Measurements from ENCODE around the gene GNG12.

Gene GNG12

DNA sequence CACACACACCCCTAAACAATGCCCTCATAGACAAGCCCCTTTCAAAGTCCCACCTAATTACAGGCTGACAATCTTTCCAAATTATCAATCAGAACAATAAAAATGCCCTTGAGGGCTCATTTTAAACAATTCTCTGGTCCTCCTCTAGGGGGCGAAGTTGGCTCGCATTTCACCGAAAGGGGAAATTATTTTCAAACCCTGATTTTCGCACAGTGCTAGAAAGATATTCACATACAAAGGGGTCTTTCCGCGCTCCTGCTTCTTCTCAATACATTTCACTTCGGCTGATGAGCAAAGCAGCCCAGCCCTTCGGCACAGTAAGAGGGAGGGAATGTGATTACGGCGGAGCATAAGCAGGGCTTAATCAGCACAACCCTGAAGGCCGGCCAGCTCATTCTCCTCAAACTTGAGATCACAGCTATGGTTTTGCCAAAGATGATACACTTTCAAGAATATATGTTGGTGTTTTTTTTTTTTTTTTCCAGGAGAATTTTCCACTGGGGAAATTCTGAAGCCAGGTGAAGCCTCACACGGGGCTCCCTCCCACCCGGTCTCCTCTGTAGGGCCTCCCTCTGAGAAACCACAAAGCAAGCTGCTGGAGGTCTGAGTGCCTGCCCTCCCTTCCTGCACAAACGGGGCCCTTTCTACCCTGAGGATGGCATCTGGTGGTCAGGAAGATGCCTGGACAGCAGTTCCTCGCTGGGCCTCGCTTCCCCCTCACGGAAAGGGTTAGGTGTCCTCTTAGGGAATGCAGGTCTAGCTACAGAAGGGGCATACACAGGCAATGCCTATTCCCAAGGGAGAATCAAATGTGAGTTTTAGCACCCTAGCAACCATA is 66.9 kb downstream of the GNG12 start:
- no peaks in the 10 kb centered on the region for H3K36me3 Mint-ChIP-seq
- H3K4me1 Mint-ChIP-seq, result peaks cover 6% of the 10 kb centered on the region
- peak; percentile 33 to 73 for DNase-seq (ENCODE audit: low spot score in 2 of 2)
- H3K9me3 Mint-ChIP-seq, result no peaks in the 10 kb centered on the region
- no peak overlapping the region for H3K4me3 Mint-ChIP-seq
- peak; percentile 55 for ATAC-seq
- H3K27ac Mint-ChIP-seq, result no peak overlapping the region

GRCh38 chr1:67764633-67765032 is 68.6 kb downstream of the GNG12 start:
- H3K27ac Mint-ChIP-seq, result no peak overlapping the region
- peaks cover 6% of the 10 kb centered on the region for H3K4me1 Mint-ChIP-seq
- DNase-seq (ENCODE audit: low spot score in 2 of 2) (no peak), ATAC-seq (no peak)
- H3K9me3 Mint-ChIP-seq, result no peaks in the 10 kb centered on the region
- no peaks in the 10 kb centered on the region for H3K36me3 Mint-ChIP-seq
- H3K4me3 Mint-ChIP-seq, result no peak overlapping the region

DNA sequence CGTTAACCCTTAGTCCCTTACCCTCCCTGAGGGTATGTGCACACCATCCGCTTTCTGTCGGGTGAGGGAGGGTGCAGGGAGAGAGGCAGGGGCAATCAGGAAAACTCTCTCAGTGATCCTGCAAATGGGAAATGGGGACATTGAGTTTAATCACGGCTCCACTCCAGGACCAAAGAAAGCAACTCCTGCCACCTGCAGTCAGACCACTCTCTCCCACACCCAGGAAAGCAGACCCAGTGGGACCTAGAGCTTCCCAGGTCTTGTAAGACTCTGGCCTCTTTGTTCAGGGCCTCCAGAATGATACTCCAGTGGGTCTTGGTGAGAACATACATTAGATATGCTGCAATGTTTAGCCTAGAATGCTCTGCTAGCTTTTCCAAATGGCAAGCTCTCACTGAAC is 71.5 kb downstream of the GNG12 start:
- H3K4me3 Mint-ChIP-seq, result no peak overlapping the region
- no peaks in the 10 kb centered on the region for H3K36me3 Mint-ChIP-seq
- H3K27ac Mint-ChIP-seq, result no peak overlapping the region
- H3K4me1 Mint-ChIP-seq, result peaks cover 6% of the 10 kb centered on the region
- no peak for DNase-seq (ENCODE audit: low spot score in 2 of 2)
- no peak for ATAC-seq
- H3K9me3 Mint-ChIP-seq, result no peaks in the 10 kb centered on the region

DNA sequence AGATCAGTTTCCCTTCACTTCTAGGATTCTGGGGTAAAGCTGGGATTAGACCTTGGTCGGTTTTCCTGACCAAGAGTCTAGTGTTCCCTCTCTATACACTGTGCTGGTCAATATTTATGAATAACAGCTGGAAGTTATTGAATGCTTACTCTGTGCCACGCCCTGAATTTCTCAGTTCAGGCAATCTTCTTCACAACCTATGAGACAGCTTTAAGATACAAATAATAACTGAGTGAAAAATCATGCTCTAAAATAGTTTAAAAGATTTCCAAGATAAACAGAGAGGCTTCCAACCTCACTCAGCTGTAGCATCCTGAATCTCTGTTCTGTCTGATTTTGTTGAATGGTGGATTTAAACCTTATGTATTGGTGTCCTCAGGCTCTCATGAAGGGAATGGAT is 72.2 kb downstream of the GNG12 start:
- ATAC-seq, result no peak
- no peak overlapping the region for H3K27ac Mint-ChIP-seq
- H3K4me3 Mint-ChIP-seq, result no peak overlapping the region
- no peak for DNase-seq (ENCODE audit: low spot score in 2 of 2)
- no peaks in the 10 kb centered on the region for H3K9me3 Mint-ChIP-seq
- H3K4me1 Mint-ChIP-seq, result peaks cover 4% of the 10 kb centered on the region
- H3K36me3 Mint-ChIP-seq, result no peaks in the 10 kb centered on the region

DNA sequence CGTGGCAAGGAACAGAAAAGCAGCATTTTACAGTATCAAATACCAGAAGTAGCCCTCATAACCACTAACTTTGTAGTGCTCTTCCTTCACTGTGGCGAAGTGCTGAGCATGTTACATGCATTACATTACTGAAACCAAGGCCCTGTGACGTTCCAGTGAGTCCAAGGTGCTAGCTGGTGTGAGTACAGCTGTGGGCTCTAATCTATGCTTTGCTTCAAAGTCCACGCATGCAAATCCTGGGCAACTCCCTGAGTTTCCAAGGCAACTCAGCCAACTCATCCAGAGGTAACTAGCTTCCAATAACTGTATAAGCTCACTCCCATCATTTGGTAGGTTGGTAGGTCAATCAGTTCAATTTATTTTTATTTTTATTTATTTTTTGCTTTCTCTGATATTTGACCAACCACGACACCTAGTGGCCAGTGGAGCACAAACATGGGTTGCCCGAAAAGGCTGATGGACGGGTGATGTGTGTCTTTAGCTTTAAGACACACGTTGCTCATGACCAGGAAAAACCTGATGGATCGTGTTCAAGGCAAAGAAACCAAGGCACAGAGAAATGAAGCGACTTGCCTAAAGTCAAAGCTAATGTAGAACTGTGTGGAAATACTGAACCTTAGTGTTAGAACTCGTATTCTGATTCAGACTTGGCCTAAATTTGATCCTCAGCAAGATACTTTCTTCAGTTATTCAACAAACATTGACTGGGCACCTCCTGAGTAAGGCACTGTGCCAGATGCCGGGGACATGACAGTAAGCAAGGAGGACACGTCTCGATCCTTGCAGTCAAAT is 73.0 kb downstream of the GNG12 start:
- no peaks in the 10 kb centered on the region for H3K36me3 Mint-ChIP-seq
- peak; percentile 84 for ATAC-seq
- no peaks in the 10 kb centered on the region for H3K9me3 Mint-ChIP-seq
- H3K4me3 Mint-ChIP-seq, result no peak overlapping the region
- peak; percentile 26 to 69 for DNase-seq (ENCODE audit: low spot score in 2 of 2)
- no peaks in the 10 kb centered on the region for H3K4me1 Mint-ChIP-seq
- H3K27ac Mint-ChIP-seq, result no peak overlapping the region

- peaks cover 2% of the 10 kb centered on the region for H3K4me1 Mint-ChIP-seq
- no peak overlapping the region for H3K4me3 Mint-ChIP-seq
- no peak for DNase-seq (ENCODE audit: low spot score in 2 of 2)
- no peak overlapping the region for H3K27ac Mint-ChIP-seq
- no peaks in the 10 kb centered on the region for H3K36me3 Mint-ChIP-seq
- ATAC-seq, result no peak
- no peaks in the 10 kb centered on the region for H3K9me3 Mint-ChIP-seq
Measured at GRCh38 chr1:67759692-67760029, 73.6 kb downstream of the GNG12 start.

GRCh38 chr1:67759066-67759465 is 74.2 kb downstream of the GNG12 start:
- H3K9me3 Mint-ChIP-seq, result no peaks in the 10 kb centered on the region
- H3K4me1 Mint-ChIP-seq, result peaks cover 8% of the 10 kb centered on the region
- no peaks in the 10 kb centered on the region for H3K36me3 Mint-ChIP-seq
- H3K27ac Mint-ChIP-seq, result no peak overlapping the region
- ATAC-seq, result no peak
- no peak for DNase-seq (ENCODE audit: low spot score in 2 of 2)
- no peak overlapping the region for H3K4me3 Mint-ChIP-seq

DNA sequence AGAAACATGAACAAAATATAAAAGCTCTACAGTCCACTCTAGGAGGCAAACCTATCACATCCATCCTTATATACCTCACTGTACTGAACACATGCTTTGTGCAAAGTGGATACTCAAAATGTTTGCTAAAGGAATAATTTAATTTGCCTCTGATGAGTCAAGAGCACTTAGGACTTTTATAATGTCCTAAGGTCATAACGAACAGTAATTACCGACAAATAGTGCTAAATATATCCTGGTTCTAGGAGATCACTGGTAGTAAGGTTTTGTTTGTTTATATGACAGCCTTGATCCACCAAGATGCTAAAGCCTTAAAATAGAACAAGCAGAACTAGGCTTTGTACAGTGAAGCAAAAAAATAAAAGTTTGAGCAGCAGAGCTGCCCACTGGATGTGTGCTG is 77.6 kb downstream of the GNG12 start:
- DNase-seq (ENCODE audit: low spot score in 2 of 2), result no peak
- H3K4me1 Mint-ChIP-seq, result peaks cover 12% of the 10 kb centered on the region
- H3K4me3 Mint-ChIP-seq, result no peak overlapping the region
- ATAC-seq, result no peak
- no peak overlapping the region for H3K27ac Mint-ChIP-seq
- H3K9me3 Mint-ChIP-seq, result no peaks in the 10 kb centered on the region
- H3K36me3 Mint-ChIP-seq, result no peaks in the 10 kb centered on the region

- ATAC-seq, result no peak
- no peak overlapping the region for H3K4me3 Mint-ChIP-seq
- no peaks in the 10 kb centered on the region for H3K9me3 Mint-ChIP-seq
- no peaks in the 10 kb centered on the region for H3K36me3 Mint-ChIP-seq
- H3K27ac Mint-ChIP-seq, result no peak overlapping the region
- peaks cover 13% of the 10 kb centered on the region for H3K4me1 Mint-ChIP-seq
- no peak for DNase-seq (ENCODE audit: low spot score in 2 of 2)
Measured at GRCh38 chr1:67755160-67755559, 78.1 kb downstream of the GNG12 start.

GRCh38 chr1:67754526-67754920 is 78.7 kb downstream of the GNG12 start:
- Mint-ChIP-seq H3K4me3 (no peak overlapping the region), H3K27ac (peak overlapping the region; percentile 41), H3K9me3 (no peaks in the 10 kb centered on the region), H3K4me1 (peaks cover 19% of the 10 kb centered on the region), H3K36me3 (no peaks in the 10 kb centered on the region)
- no peak for DNase-seq (ENCODE audit: low spot score in 2 of 2)
- no peak for ATAC-seq

DNA sequence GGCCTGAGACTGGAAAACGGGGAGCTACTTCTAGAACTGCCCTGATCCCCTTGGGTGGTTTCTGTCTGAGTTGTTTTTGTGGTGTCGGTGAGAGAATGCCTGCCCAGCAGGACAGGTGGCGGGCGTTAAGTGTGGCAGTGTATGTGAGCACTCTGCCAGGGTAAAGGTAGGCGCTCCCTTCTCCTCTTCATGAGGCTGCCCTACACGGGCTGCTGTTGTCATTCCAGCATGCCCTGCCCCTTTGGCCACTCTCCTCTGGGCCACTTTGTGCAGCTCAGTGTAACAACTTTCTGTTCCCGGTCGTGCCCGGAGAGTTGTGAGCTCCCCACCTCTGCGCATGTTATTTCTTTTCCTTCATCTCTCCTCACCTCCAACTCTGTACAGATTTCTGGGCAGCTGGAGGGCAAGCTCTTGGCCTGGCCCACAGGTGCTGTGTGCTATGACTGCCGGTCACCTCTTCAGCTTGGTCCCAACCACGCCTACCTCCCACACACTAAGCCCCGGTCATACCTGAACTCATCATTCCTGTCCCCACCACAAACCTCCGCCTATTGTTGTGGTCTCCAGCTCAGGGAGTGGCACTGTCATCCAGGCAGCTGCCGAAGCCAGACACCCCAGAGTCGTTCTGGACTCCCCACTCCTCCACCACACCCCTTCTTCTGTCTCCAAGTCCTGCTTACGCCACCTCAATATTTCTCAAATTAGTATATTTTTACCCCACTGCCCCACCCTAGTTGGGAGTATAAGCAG is 79.3 kb downstream of the GNG12 start:
- H3K36me3 Mint-ChIP-seq, result no peaks in the 10 kb centered on the region
- peak overlapping the region; percentile 41 for H3K27ac Mint-ChIP-seq
- H3K4me3 Mint-ChIP-seq, result no peak overlapping the region
- no peaks in the 10 kb centered on the region for H3K9me3 Mint-ChIP-seq
- ATAC-seq, result peak; percentile 79
- H3K4me1 Mint-ChIP-seq, result peaks cover 20% of the 10 kb centered on the region
- DNase-seq (ENCODE audit: low spot score in 2 of 2), result no peak

DNA sequence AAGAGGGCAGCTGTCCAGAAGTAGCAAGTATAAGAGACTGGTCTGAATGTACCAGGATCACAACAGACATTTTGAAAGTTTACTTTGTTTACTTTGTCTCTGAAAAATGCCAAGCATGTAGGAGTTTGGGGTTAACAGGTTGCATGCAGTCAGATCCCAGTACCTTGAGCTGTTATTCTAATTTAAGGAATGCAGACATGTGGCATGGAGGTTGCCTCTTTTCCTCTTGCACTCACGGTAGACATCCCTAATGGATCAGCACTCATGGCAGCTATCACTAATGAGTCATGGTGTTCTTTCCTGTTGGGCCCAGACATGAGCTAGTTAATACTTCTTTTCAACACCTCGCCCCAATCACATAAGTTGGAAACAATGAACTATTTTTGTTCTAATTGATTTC is 81.0 kb downstream of the GNG12 start:
- H3K4me3 Mint-ChIP-seq, result no peak overlapping the region
- H3K4me1 Mint-ChIP-seq, result peaks cover 26% of the 10 kb centered on the region
- H3K27ac Mint-ChIP-seq, result no peak overlapping the region
- DNase-seq (ENCODE audit: low spot score in 2 of 2) (no peak), ATAC-seq (no peak)
- no peaks in the 10 kb centered on the region for H3K36me3 Mint-ChIP-seq
- H3K9me3 Mint-ChIP-seq, result no peaks in the 10 kb centered on the region

DNA sequence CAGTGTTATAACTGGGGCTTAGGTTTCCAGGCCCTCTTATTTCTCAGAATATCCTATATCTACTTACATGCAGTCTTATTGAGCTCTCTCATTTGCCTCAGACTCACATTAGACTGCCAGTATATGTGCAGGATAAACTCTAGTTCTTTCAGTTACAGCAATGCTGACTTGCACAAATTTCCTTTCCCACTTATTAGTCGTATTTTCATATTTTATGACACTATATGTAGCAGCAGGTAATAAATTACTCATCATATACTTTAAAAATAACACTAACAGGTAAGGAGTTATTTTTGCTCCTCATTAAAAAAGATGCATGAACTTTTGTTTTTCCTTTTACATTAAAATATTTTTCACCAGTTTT is 82.6 kb downstream of the GNG12 start:
- no peaks in the 10 kb centered on the region for H3K9me3 Mint-ChIP-seq
- no peak for DNase-seq (ENCODE audit: low spot score in 2 of 2)
- ATAC-seq, result no peak
- no peaks in the 10 kb centered on the region for H3K36me3 Mint-ChIP-seq
- no peak overlapping the region for H3K27ac Mint-ChIP-seq
- H3K4me1 Mint-ChIP-seq, result peaks cover 26% of the 10 kb centered on the region
- H3K4me3 Mint-ChIP-seq, result no peak overlapping the region

DNA sequence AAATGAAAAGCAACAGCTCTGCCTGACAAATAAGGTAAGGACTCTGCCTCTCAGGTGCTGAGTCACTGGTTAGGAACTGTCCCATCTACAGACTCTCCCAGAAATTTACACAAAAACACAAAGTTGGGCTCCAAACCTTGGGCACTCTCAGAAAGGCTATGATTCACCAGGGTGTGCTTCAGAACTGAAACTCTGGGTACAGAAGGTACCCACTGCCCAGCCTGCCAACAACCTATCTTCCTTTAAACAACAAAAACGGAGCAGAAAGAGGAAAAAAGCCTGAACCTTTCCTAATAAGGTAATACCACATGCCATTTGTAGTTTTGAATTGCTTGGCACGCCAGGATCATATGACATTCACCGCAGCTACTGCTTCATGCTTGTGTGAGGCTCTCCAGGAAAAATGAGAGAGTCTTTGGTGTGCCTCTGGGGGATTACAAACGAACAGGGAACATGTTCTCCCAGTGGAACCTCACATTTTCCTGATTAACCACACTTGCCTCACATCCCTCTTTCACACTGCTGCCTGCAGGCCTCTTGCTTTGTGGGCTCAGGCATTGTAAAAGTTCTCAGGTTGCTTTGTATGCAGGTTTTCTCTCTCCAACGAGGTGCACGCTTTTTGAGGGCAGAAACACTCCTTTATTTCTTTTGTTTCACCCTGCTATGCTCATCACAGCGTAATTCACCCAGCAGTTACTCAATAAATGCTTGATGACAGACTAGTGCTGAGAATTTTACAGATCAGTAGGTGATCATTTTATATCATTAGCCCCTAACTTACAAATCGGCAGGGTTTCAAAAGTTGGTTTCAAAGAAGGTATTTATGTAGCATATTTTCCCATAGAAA is 83.2 kb downstream of the GNG12 start:
- H3K27ac Mint-ChIP-seq, result no peak overlapping the region
- peaks cover 26% of the 10 kb centered on the region for H3K4me1 Mint-ChIP-seq
- H3K4me3 Mint-ChIP-seq, result no peak overlapping the region
- DNase-seq (ENCODE audit: low spot score in 2 of 2), result no peak
- ATAC-seq, result peak; percentile 39
- H3K9me3 Mint-ChIP-seq, result no peaks in the 10 kb centered on the region
- no peaks in the 10 kb centered on the region for H3K36me3 Mint-ChIP-seq

GRCh38 chr1:67749263-67749843 is 83.9 kb downstream of the GNG12 start:
- Mint-ChIP-seq H3K4me3 (no peak overlapping the region), H3K4me1 (peaks cover 21% of the 10 kb centered on the region), H3K27ac (no peak overlapping the region), H3K36me3 (no peaks in the 10 kb centered on the region), H3K9me3 (no peaks in the 10 kb centered on the region)
- no peak for ATAC-seq
- no peak for DNase-seq (ENCODE audit: low spot score in 2 of 2)

Measured in stimulated activated effector memory CD8-positive, alpha-beta T cell treated with anti-CD3 and anti-CD28 coated beads, Interleukin-12 subunit alpha, Interleukin-12 subunit beta, amount 100 ng/mL, for 72 hours (primary cell).